IMR-90 (cell line): ENCODE results near the gene ZNHIT1. TPM values are rescaled to one million over a fixed set of nuclear protein-coding genes. Genes with fewer than 3 reads are reported as not detected.
A peak's percentile ranks its signal among the peaks of the same experiment; 100 is the strongest.

Experiments
- ATAC-seq: fragments of 200-7000 bp; cut with Tn5 transposase; 2 replicates; pipeline ENCODE4 v1.9.1; 2020; ENCODE audit warnings: low read depth, mild to moderate bottlenecking, moderate library complexity
- BruUV-seq: library from RNA; stranded (reverse); fragments of 400-500 nt; replicated peaks from 2 replicates; lab custom pipeline; 2021; lab: Mats Ljungman, UMichigan
- CTCF ChIA-PET: fragments of 300-600 bp; formaldehyde crosslinking; extraction: SDS; loops from one replicate; lab custom pipeline; 2021; ENCODE audit warnings: antibody characterized with exemption; lab: Yijun Ruan, JAX
- POLR2A ChIA-PET: fragments of 300-600 bp; sonication (Branson Sonifier 250); formaldehyde crosslinking; loops from one replicate; lab custom pipeline; 2022; ENCODE audit warnings: antibody characterized with exemption; ENCODE audit not compliant: unreplicated experiment; lab: Charles Lee
- DNase-seq: peaks from one replicate; pipeline ENCODE4 v3.0.0; 2013
- H2AFZ ChIP-seq: replicated peaks from 2 replicates; pipeline ENCODE3; 2013; ENCODE audit warnings: low read length, mild to moderate bottlenecking; ENCODE audit not compliant: poor library complexity
- H2AK5ac ChIP-seq: 2 replicates; pipeline ENCODE4 v1.6.1; 2013; ENCODE audit warnings: low read depth, low read length, inconsistent platforms
- H2AK9ac ChIP-seq: replicated peaks from 2 replicates; pipeline ENCODE3; 2013; ENCODE audit warnings: mild to moderate bottlenecking, low read depth, low read length, moderate library complexity; ENCODE audit not compliant: poor library complexity
- H2BK120ac ChIP-seq: 2 replicates; pipeline ENCODE4 v1.6.1; 2013; ENCODE audit warnings: low read depth, low read length, inconsistent platforms
- H2BK15ac ChIP-seq: 3 replicates; pipeline ENCODE4 v1.6.1; 2013; ENCODE audit warnings: low read depth, low read length, inconsistent platforms
- H2BK20ac ChIP-seq: 2 replicates; pipeline ENCODE4 v1.6.1; 2013; ENCODE audit warnings: low read depth, mild to moderate bottlenecking, inconsistent platforms, low read length, moderate library complexity
- H2BK5ac ChIP-seq: 2 replicates; pipeline ENCODE4 v1.6.1; 2013; ENCODE audit warnings: mild to moderate bottlenecking, low read depth, low read length, inconsistent platforms; ENCODE audit not compliant: poor library complexity, severe bottlenecking
- H3K14ac ChIP-seq: replicated peaks from 2 replicates; pipeline ENCODE4 v1.6.1; 2013; ENCODE audit warnings: low read depth, low read length, inconsistent platforms
- H3K18ac ChIP-seq: 2 replicates; pipeline ENCODE4 v1.6.1; 2013; ENCODE audit warnings: low read depth, low read length, control low read depth
- H3K23ac ChIP-seq: 2 replicates; pipeline ENCODE4 v1.6.1; 2013; ENCODE audit warnings: low read depth, low read length, inconsistent platforms
- H3K27ac ChIP-seq: 2 replicates; pipeline ENCODE4 v1.5.1; 2013; ENCODE audit warnings: mild to moderate bottlenecking, control low read depth, low read length; ENCODE audit not compliant: insufficient read depth
- H3K27me3 ChIP-seq: 2 replicates; pipeline ENCODE4 v1.6.1; 2013; ENCODE audit warnings: low read length; ENCODE audit not compliant: control insufficient read depth, insufficient read depth
- H3K36me3 ChIP-seq: 2 replicates; pipeline ENCODE4 v1.6.1; 2013; ENCODE audit warnings: low read length, mixed read lengths; ENCODE audit not compliant: control insufficient read depth, insufficient read depth
- H3K4ac ChIP-seq: 2 replicates; pipeline ENCODE4 v1.6.1; 2013; ENCODE audit warnings: low read depth, low read length, inconsistent platforms
- H3K4me1 ChIP-seq: 2 replicates; pipeline ENCODE4 v1.6.1; 2013; ENCODE audit warnings: low read length, mixed read lengths; ENCODE audit not compliant: control insufficient read depth, insufficient read depth
- H3K4me2 ChIP-seq: 2 replicates; pipeline ENCODE4 v1.6.1; 2013; ENCODE audit warnings: low read depth, mild to moderate bottlenecking, control low read depth, low read length, moderate library complexity
- H3K4me3 ChIP-seq: 2 replicates; pipeline ENCODE4 v1.5.1; 2013; ENCODE audit warnings: low read depth, mild to moderate bottlenecking, control low read depth, low read length, moderate library complexity; ENCODE audit not compliant: insufficient read depth
- H3K56ac ChIP-seq: 2 replicates; pipeline ENCODE4 v1.6.1; 2013; ENCODE audit warnings: low read length, inconsistent platforms; ENCODE audit not compliant: insufficient read depth; ENCODE audit errors: extremely low read depth
- H3K79me1 ChIP-seq, 2 experiments: 2 replicates each; pipeline ENCODE4 v1.6.1; 2013; ENCODE audit warnings: low read length in 2 of 2, inconsistent platforms in 1 of 2, low read depth in 1 of 2
- H3K9ac ChIP-seq: 2 replicates; pipeline ENCODE4 v1.6.1; 2013; ENCODE audit warnings: low read depth, low read length, control low read depth
- H3K9me1 ChIP-seq: 2 replicates; pipeline ENCODE4 v1.6.1; 2013; ENCODE audit warnings: low read length, inconsistent platforms; ENCODE audit not compliant: insufficient read depth
- H3K9me3 ChIP-seq: 2 replicates; pipeline ENCODE4 v1.6.1; 2013; ENCODE audit warnings: low read length; ENCODE audit not compliant: control insufficient read depth, insufficient read depth
- H4K20me1 ChIP-seq: 2 replicates; pipeline ENCODE4 v1.6.1; 2013; ENCODE audit warnings: low read length, inconsistent platforms; ENCODE audit not compliant: insufficient read depth
- H4K5ac ChIP-seq: 2 replicates; pipeline ENCODE4 v1.6.1; 2013; ENCODE audit warnings: mild to moderate bottlenecking, low read depth, low read length, control low read depth
- H4K8ac ChIP-seq, 2 experiments: 2 replicates each; pipeline ENCODE4 v1.6.1; 2013; ENCODE audit warnings: low read depth in 2 of 2, low read length in 2 of 2, control low read depth in 1 of 2, inconsistent platforms in 1 of 2
- H4K91ac ChIP-seq: 2 replicates; pipeline ENCODE4 v1.6.1; 2013; ENCODE audit warnings: low read depth, low read length, inconsistent platforms; ENCODE audit not compliant: insufficient read depth
- CTCF ChIP-seq: conservative IDR thresholded peaks from 2 replicates; pipeline ENCODE4 v1.5.1; 2012; ENCODE audit warnings: mild to moderate bottlenecking, low read depth, low read length, improper control_type of control experiment
- RCOR1 ChIP-seq: IDR thresholded peaks from 2 replicates; pipeline ENCODE4 v1.6.1; 2012; ENCODE audit warnings: mild to moderate bottlenecking, low read length, improper control_type of control experiment; ENCODE audit not compliant: insufficient replicate concordance
- USF2 ChIP-seq: fragments of 150-350 bp; IDR thresholded peaks from 2 replicates; pipeline ENCODE4 v1.6.1; 2017; ENCODE audit warnings: mild to moderate bottlenecking, antibody characterized with exemption, low read length, low read depth
- WGBS, 2 experiments: methylation state at CpG; one replicate each; pipeline versions ENCODE4 v1.1.5 to v1.1.7; 2013; ENCODE audit warnings: missing lambda C conversion rate in 2 of 2; ENCODE audit not compliant: insufficient read length in 1 of 2; ENCODE audit errors: extremely low coverage in 2 of 2; 5-methylcytosine and 5-hydroxymethylcytosine counted together
- dilution Hi-C: fragments of 300-500 bp; cut with HindIII; formaldehyde crosslinking; loops from one replicate; pipeline ENCODE4 v1.14.3; 2018; ENCODE audit warnings: low sequenced_read_pairs; ENCODE audit not compliant: unreplicated experiment
- in situ Hi-C: fragments of 300-500 bp; cut with MboI; formaldehyde crosslinking; loops from 3 replicates; pipeline ENCODE4 v1.14.3; 2019; ENCODE audit warnings: low sequenced_read_pairs, inconsistent platforms, mixed read lengths
- intact Hi-C: fragments of 100-400 bp; cut with micrococcal nuclease; formaldehyde crosslinking; loops from 2 replicates; pipeline ENCODE4 v1.10.0; 2022
- polyA plus RNA-seq, 3 experiments: library from polyadenylated mRNA; depleted of rRNA; stranded (reverse); fragments of >200 nt; gene quantifications; 2 replicates each; pipeline ENCODE4 v1.2.3, GENCODE V29; 2012; ENCODE audit warnings: low replicate concordance in 1 of 3
- total RNA-seq: library from RNA; depleted of rRNA; stranded (reverse); fragments of >200 nt; gene quantifications from 2 replicates; pipeline ENCODE4 v1.2.3, GENCODE V29; 2012

The ZNHIT1 gene
- total and polyA plus RNA-seq, 2 of the 4 experiments (the other 2 are of a cell fraction) = 31.7 to 47.1 TPM

GRCh38 chr7:101171442-101171837 is 46.5 kb upstream of the ZNHIT1 start:
- peak; percentile 23 for TF ChIP-seq CTCF
- no peak for TF ChIP-seq RCOR1
- TF ChIP-seq USF2 = no peak
- peaks cover 16% of the 10 kb centered on the region for H3K4me1 ChIP-seq
- H4K8ac ChIP-seq = no peak overlapping the region
- H2BK15ac ChIP-seq = no peak overlapping the region
- no peak overlapping the region for H2BK120ac ChIP-seq
- dilution Hi-C loops = no loop called here
- no peak overlapping the region for H3K56ac ChIP-seq
- BruUV-seq = no TSS peak
- H2AK9ac ChIP-seq = no peak overlapping the region
- H3K18ac ChIP-seq = no peak overlapping the region
- no peak overlapping the region for H3K27ac ChIP-seq
- H3K9me1 ChIP-seq = peaks cover 14% of the 10 kb centered on the region
- peaks cover 0 to 3% of the 10 kb centered on the region in 2 experiments; a peak in 1 of 4 replicates for H3K79me1 ChIP-seq
- in situ Hi-C loops = no loop called here
- peaks cover 2% of the 10 kb centered on the region; the same call in 1 of the 2 replicates for H3K9me3 ChIP-seq
- no peak overlapping the region for H3K4ac ChIP-seq
- H2BK5ac ChIP-seq = no peak overlapping the region
- H3K14ac ChIP-seq = no peak overlapping the region
- no peak overlapping the region for H4K91ac ChIP-seq
- H3K4me3 ChIP-seq = no peak overlapping the region
- no peak for DNase-seq
- no peaks in the 10 kb centered on the region; the same call in 1 of the 2 replicates for H4K20me1 ChIP-seq
- H3K23ac ChIP-seq = no peak overlapping the region
- intact Hi-C loops = no loop called here
- ChIA-PET CTCF (interaction anchor here (0.7 to 1.9 kb wide), 2 partner anchors 21 to 28 kb away, joined by 3 to 6 read pairs; no protein-coding TSS in a partner anchor), POLR2A (no interaction called here)
- H3K27me3 ChIP-seq = peaks cover 77% of the 10 kb centered on the region
- ATAC-seq = no peak
- no peak overlapping the region for H4K5ac ChIP-seq
- no peaks in the 10 kb centered on the region for H3K36me3 ChIP-seq
- H3K9ac ChIP-seq = no peak overlapping the region
- H2AFZ ChIP-seq = no peak overlapping the region
- no CpG with 5 or more reads among the region's 13 CpGs for WGBS, 2 experiments
- H3K4me2 ChIP-seq = no peak overlapping the region
- no peak overlapping the region for H2AK5ac ChIP-seq
- H2BK20ac ChIP-seq = no peak overlapping the region
